Measurements from ENCODE around the gene DLG2. TPM values are rescaled to one million over a fixed set of nuclear protein-coding genes. Genes with fewer than 3 reads are reported as not detected.
"Not testable (repeated sequence)": the region's sequence is repeated elsewhere in the genome, so short reads cannot be mapped to it uniquely, and the experiment has no call there.

Gene DLG2
- total RNA-seq, 3 donors from 2014 or later = 4.3 to 12.3 (median 6.9) TPM

DNA sequence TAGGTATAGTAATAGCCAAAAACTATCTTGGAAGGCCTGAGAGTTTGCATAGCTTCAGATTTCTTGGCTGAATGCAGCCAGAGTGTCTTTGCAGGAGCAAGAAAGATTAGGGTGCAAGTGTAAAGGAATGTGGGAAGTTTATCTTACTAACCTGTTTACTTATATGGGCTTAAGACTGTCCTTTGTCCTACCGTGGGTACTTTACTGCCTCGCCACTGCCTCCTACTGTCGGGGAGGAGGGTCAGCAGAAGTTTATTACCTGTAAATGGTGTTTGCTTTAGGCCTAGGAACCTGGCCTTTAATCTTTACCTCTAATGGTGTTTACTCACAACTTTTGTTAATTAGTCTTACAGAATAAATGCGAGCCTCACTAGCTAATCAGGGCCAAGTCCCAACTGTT is 633.8 kb downstream of the DLG2 start:
- Histone ChIP-seq H3K9me3 (peaks cover 0 to 3% of the 10 kb centered on the region in 2 donors), H3K27ac (no peak overlapping the region), H3K36me3 (no peaks in the 10 kb centered on the region), H3K4me1 (no peaks in the 10 kb centered on the region), H3K27me3 (no peaks in the 10 kb centered on the region), H3K4me3 (no peak overlapping the region)
- intact Hi-C loops (cut with DNase I; ENCODE audit: low total_unique reads) = no loop called here
- TF ChIP-seq, protein P1, sequence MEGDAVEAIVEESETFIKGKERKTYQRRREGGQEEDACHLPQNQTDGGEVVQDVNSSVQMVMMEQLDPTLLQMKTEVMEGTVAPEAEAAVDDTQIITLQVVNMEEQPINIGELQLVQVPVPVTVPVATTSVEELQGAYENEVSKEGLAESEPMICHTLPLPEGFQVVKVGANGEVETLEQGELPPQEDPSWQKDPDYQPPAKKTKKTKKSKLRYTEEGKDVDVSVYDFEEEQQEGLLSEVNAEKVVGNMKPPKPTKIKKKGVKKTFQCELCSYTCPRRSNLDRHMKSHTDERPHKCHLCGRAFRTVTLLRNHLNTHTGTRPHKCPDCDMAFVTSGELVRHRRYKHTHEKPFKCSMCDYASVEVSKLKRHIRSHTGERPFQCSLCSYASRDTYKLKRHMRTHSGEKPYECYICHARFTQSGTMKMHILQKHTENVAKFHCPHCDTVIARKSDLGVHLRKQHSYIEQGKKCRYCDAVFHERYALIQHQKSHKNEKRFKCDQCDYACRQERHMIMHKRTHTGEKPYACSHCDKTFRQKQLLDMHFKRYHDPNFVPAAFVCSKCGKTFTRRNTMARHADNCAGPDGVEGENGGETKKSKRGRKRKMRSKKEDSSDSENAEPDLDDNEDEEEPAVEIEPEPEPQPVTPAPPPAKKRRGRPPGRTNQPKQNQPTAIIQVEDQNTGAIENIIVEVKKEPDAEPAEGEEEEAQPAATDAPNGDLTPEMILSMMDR (IDR thresholded peaks at IDR 0.05) = no peak
- TF ChIP-seq POLR2A (IDR thresholded peaks at IDR 0.05) (no peak), POLR2AphosphoS5 (IDR thresholded peaks at IDR 0.05) (no peak)
- no peak for DNase-seq (ENCODE audit: low spot score in 2 of 2)

- Histone ChIP-seq H3K9me3 (peaks cover 0 to 3% of the 10 kb centered on the region in 2 donors), H3K36me3 (no peaks in the 10 kb centered on the region), H3K4me3 (no peak overlapping the region), H3K27me3 (no peaks in the 10 kb centered on the region), H3K27ac (no peak overlapping the region), H3K4me1 (no peaks in the 10 kb centered on the region)
- TF ChIP-seq POLR2AphosphoS5 (IDR thresholded peaks at IDR 0.05) = no peak
- no peak for TF ChIP-seq POLR2A (IDR thresholded peaks at IDR 0.05)
- TF ChIP-seq, protein P1 (IDR thresholded peaks at IDR 0.05) = no peak
- no peak for DNase-seq (ENCODE audit: low spot score in 2 of 2)
- intact Hi-C loops (cut with DNase I; ENCODE audit: low total_unique reads) = no loop called here
Observed at GRCh38 chr11:84990141-84990540, 637.0 kb downstream of the DLG2 start.

DNA sequence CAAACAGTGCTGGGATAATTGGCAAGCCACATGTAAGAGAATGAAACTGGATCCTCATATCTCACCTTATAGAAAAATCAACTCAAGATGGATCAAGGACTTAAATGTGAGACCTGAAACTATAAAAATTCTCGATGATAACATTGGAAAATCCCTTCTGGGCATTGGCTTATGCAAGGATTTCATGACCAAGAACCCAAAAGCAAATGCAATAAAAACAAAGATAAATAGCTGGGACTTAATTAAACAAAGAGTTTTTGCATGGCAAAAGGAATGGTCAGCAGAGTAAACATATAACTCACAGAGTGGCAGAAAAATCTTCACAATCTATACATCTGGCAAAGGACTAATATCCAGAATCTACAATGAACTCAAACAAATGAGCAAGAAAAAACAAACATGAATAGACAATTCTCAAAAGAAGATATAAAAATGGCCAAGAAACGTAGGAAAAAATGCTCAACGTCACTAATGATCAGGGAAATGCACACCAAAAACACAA is 639.4 kb downstream of the DLG2 start:
- H3K4me3 ChIP-seq; H3K4me1 ChIP-seq; H3K27ac ChIP-seq; intact Hi-C loops (cut with DNase I; ENCODE audit: low total_unique reads); H3K27me3 ChIP-seq; H3K9me3 ChIP-seq; H3K36me3 ChIP-seq; DNase-seq (ENCODE audit: low spot score in 2 of 2): not testable (repeated sequence)

DNA sequence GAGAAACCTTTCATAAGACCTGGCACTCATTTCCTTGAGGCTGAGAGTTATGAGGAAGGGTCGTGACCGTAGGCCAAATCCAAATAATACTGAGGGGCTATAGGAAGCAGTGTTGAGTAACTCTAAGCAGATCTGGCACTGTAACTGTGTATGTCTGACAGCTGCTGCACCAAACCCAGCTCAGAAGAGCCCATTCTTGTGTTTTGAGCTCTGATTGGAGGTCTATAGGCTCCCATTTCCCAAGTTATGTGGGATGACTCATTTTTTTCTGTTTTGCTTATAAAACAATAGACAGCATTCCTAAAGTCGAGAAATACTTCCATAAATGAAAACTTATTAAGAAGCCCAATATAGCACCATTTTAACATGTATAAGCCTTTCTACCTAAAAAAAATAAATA is 645.8 kb downstream of the DLG2 start:
- no peak for DNase-seq (ENCODE audit: low spot score in 2 of 2)
- H3K27ac ChIP-seq = no peak overlapping the region
- no peak overlapping the region for H3K4me3 ChIP-seq
- H3K27me3 ChIP-seq = no peaks in the 10 kb centered on the region
- intact Hi-C loops (cut with DNase I; ENCODE audit: low total_unique reads) = no loop called here
- H3K4me1 ChIP-seq = no peaks in the 10 kb centered on the region
- TF ChIP-seq POLR2A (IDR thresholded peaks at IDR 0.05) (no peak), POLR2AphosphoS5 (IDR thresholded peaks at IDR 0.05) (no peak)
- TF ChIP-seq, protein P1 (IDR thresholded peaks at IDR 0.05) = no peak
- no peaks in the 10 kb centered on the region for H3K36me3 ChIP-seq
- H3K9me3 ChIP-seq = peaks cover 3 to 5% of the 10 kb centered on the region in 2 donors

DNA sequence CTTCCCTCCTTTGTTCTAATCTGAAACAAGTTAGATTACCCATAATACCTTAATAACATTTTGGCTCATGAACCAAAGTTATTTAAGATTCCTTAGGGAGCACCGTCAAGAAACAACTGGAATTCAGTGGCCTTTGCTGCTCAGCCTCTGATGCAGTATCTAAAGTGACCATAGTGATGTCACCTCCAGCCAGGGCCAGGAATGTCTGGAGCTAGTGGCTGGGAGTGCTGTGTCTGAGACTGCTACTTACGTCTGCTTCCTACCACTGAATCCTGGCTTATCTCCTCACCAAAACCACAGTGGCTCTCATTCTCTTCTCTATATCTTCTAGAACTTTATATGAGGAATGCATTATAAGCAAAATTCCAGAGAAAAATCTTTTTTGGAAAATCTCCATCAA is 658.0 kb downstream of the DLG2 start:
- H3K36me3 ChIP-seq = no peaks in the 10 kb centered on the region

More for the DNA sequence above, 658.0 kb downstream of the DLG2 start:
- no peak for DNase-seq (ENCODE audit: low spot score in 2 of 2)
- Histone ChIP-seq H3K4me3 (no peak overlapping the region), H3K27me3 (no peaks in the 10 kb centered on the region), H3K27ac (no peak overlapping the region), H3K4me1 (no peaks in the 10 kb centered on the region), H3K9me3 (no peaks in the 10 kb centered on the region)
- intact Hi-C loops (cut with DNase I; ENCODE audit: low total_unique reads) = no loop called here
- no peak for TF ChIP-seq POLR2A (IDR thresholded peaks at IDR 0.05)
- no peak for TF ChIP-seq POLR2AphosphoS5 (IDR thresholded peaks at IDR 0.05)
- TF ChIP-seq, protein P1 (IDR thresholded peaks at IDR 0.05) = no peak
